Kidney (tissue), 14 donors: ENCODE data around the gene PDLIM5. TPM values are rescaled to one million over a fixed set of nuclear protein-coding genes. Genes with fewer than 3 reads are reported as not detected.
A peak's percentile ranks its signal among the peaks of the same experiment; 100 is the strongest.

Experiments used
- DNase-seq, 5 donors: peaks; one replicate each; pipeline ENCODE4 v3.0.0-alpha.2; 2013 to 2020
- FAIRE-seq: peaks from 2 replicates; lab custom pipeline; 2012; peaks lifted over from hg19 to GRCh38; lab: Jason Lieb, UNC
- H3K27ac ChIP-seq, 2 donors: one replicate each; pipeline ENCODE4 v1.7.0; 2013; ENCODE audit warnings: low read depth in 2 of 2, low read length in 2 of 2, inconsistent platforms in 1 of 2
- H3K27me3 ChIP-seq: one replicate; pipeline ENCODE4 v1.7.1; 2013; ENCODE audit warnings: low read length, inconsistent platforms; ENCODE audit not compliant: control insufficient read depth, insufficient read depth
- H3K36me3 ChIP-seq, 3 donors: one replicate each; pipeline versions ENCODE4 v1.7.0 to v1.7.1; 2013; ENCODE audit warnings: low read length in 3 of 3, control low read depth in 1 of 3, inconsistent platforms in 1 of 3; ENCODE audit not compliant: insufficient read depth in 3 of 3, control insufficient read depth in 2 of 3
- H3K4me1 ChIP-seq, 3 donors: one replicate each; pipeline versions ENCODE4 v1.7.0 to v1.7.1; 2013; ENCODE audit warnings: low read length in 3 of 3, inconsistent platforms in 1 of 3, low read depth in 1 of 3; ENCODE audit not compliant: control insufficient read depth in 2 of 3, insufficient read depth in 2 of 3
- H3K4me3 ChIP-seq, 3 donors: one replicate each; pipeline versions ENCODE4 v1.7.0 to v1.8.1; 2013; ENCODE audit warnings: low read length in 3 of 3, control low read depth in 1 of 3, inconsistent platforms in 1 of 3
- H3K9ac ChIP-seq, 3 donors: one replicate each; pipeline versions ENCODE4 v1.7.0 to v1.7.1; 2013; ENCODE audit warnings: low read length in 3 of 3, control low read depth in 1 of 3, inconsistent platforms in 1 of 3
- H3K9me3 ChIP-seq, 3 donors: one replicate each; pipeline versions ENCODE4 v1.7.0 to v1.7.1; 2013; ENCODE audit warnings: low read length in 3 of 3, control low read depth in 1 of 3, inconsistent platforms in 1 of 3; ENCODE audit not compliant: control insufficient read depth in 2 of 3, insufficient read depth in 1 of 3
- intact Hi-C: fragments of 100-400 bp; cut with DNase I; formaldehyde crosslinking; loops from one replicate; pipeline ENCODE4 v1.11.1; 2022
- polyA plus RNA-seq: library from polyadenylated mRNA; stranded (reverse); fragments of 350-450 nt; fragmentation: Illumina TruSeq; extraction: RNeasy Lipid Tissue Mini Kit (QIAGEN cat#74804); gene quantifications from one replicate; pipeline ENCODE4 v1.2.3, GENCODE V29; 2014; ENCODE audit warnings: low read depth, low replicate concordance; ENCODE audit not compliant: insufficient read depth
- total RNA-seq: library from RNA; stranded (reverse); fragmentation: NEBNext Ultra II Directional; extraction: Animal tissue kit (Norgen Biotek cat#: 25700); gene quantifications from one replicate; pipeline ENCODE4 v1.2.1, GENCODE V29; 2021
- TF ChIP-seq, protein P1 (sequence below): IDR thresholded peaks from 3 replicates; pipeline ENCODE4 v1.5.1; 2012; ENCODE audit warnings: mild to moderate bottlenecking, moderate library complexity, borderline replicate concordance; ENCODE audit not compliant: insufficient read depth; ENCODE audit errors: extremely low read depth
- donor health status: control.
- donor health status: control.
- donor health status: control.
- donor health status: control.
- donor health status: control.
- donor health status: DM: yes; HTN: yes; CAD: no.
- donor health status: Normal renal cell carcinoma (clear cell type).

The PDLIM5 gene
- total and polyA plus RNA-seq, 2 donors from 2014 or later = 24.3 to 167 TPM

DNA sequence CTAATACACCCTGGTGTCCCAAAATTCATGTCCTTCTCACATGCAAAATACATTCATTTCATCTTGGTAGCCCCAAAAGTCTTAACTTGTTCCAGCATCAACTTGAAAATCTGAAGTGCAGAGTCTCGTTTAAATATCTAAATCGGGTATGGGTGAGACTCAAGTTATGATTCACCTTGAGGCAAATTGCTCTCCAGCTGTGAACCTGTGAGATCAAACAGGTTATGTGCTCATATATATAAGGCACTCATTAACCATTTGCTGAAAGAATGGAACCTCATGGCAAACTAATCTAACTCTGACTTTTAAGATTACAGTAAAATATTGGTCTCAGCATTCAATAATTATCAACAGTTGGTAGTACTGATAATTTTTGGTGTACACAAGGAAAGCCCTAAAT lies 55.5 kb downstream of the PDLIM5 start:
- no peak overlapping the region for H3K9ac ChIP-seq
- H3K4me3 ChIP-seq = no peak overlapping the region
- no peaks in the 10 kb centered on the region for H3K9me3 ChIP-seq
- no peak for FAIRE-seq
- no peaks in the 10 kb centered on the region for H3K36me3 ChIP-seq
- H3K27me3 ChIP-seq = no peaks in the 10 kb centered on the region
- intact Hi-C loops = no loop called here
- DNase-seq = no peak
- H3K4me1 ChIP-seq = peaks cover 0 to 30% (median 11%) of the 10 kb centered on the region in 3 donors
- TF ChIP-seq, protein P1, sequence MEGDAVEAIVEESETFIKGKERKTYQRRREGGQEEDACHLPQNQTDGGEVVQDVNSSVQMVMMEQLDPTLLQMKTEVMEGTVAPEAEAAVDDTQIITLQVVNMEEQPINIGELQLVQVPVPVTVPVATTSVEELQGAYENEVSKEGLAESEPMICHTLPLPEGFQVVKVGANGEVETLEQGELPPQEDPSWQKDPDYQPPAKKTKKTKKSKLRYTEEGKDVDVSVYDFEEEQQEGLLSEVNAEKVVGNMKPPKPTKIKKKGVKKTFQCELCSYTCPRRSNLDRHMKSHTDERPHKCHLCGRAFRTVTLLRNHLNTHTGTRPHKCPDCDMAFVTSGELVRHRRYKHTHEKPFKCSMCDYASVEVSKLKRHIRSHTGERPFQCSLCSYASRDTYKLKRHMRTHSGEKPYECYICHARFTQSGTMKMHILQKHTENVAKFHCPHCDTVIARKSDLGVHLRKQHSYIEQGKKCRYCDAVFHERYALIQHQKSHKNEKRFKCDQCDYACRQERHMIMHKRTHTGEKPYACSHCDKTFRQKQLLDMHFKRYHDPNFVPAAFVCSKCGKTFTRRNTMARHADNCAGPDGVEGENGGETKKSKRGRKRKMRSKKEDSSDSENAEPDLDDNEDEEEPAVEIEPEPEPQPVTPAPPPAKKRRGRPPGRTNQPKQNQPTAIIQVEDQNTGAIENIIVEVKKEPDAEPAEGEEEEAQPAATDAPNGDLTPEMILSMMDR = no peak
- H3K27ac ChIP-seq = peak overlapping the region in 1 of 2 donors; percentile 45

DNA sequence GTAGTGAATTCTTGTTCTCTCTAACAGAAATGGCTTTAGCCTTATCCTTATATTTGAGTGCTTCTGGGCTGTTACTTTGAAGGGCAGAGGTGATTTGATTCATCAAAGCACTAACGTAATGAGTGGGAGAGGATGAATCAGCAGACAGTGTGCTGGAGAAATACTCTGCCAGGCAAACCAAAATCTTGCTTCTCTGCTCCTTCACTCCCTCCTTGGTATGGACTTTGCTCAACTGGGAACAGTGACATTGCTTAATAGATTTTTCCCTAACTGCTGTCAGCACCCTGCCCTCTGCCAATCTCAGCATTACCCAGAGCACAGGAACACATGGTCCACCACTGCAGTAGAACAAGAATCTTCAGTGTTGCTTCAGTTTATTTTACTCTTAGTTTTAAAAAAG lies 56.0 kb downstream of the PDLIM5 start:
- H3K4me1 ChIP-seq = peaks cover 0 to 30% (median 11%) of the 10 kb centered on the region in 3 donors
- peak overlapping the region in 1 of 2 donors; percentile 29 for H3K27ac ChIP-seq
- FAIRE-seq (peak; percentile 3), DNase-seq (peak in 1 of 5 donors; percentile 29)
- TF ChIP-seq, protein P1 = no peak
- H3K4me3 ChIP-seq = no peak overlapping the region
- H3K9ac ChIP-seq = no peak overlapping the region
- H3K36me3 ChIP-seq = no peaks in the 10 kb centered on the region
- no peaks in the 10 kb centered on the region for H3K9me3 ChIP-seq
- intact Hi-C loops = no loop called here
- no peaks in the 10 kb centered on the region for H3K27me3 ChIP-seq

DNA sequence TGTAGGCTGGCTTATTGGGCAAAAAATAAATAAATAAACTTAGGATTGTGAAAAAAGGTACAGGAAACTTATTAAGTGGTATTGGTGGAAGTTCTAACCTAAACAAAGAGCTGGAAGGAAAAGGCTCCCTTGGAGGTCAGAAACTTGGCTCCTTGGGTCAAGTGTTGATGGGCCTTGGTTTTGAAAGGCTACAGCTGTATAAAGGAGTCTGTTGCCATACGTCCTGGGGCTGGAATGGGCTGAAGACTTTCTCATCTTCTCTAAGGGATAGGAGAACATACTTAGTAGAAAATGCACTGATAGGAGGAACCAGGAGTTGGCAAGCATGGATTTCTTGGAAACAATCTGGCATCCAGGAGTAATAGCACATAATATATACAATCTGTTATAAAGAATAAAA lies 56.6 kb downstream of the PDLIM5 start:
- intact Hi-C loops = no loop called here
- DNase-seq = peak in 1 of 5 donors; percentile 12
- no peak overlapping the region for H3K9ac ChIP-seq

More for the DNA sequence above, 56.6 kb downstream of the PDLIM5 start:
- TF ChIP-seq, protein P1 = no peak
- no peak overlapping the region for H3K4me3 ChIP-seq
- no peaks in the 10 kb centered on the region for H3K27me3 ChIP-seq
- FAIRE-seq = no peak
- no peaks in the 10 kb centered on the region for H3K36me3 ChIP-seq
- peak overlapping the region in 1 of 2 donors; percentile 29 for H3K27ac ChIP-seq
- peaks cover 0 to 30% (median 11%) of the 10 kb centered on the region in 3 donors for H3K4me1 ChIP-seq
- no peaks in the 10 kb centered on the region for H3K9me3 ChIP-seq
